ENCODE results near the gene CDC37. TPM values are rescaled to one million over a fixed set of nuclear protein-coding genes. Genes with fewer than 3 reads are reported as not detected.
A peak's percentile ranks its signal among the peaks of the same experiment; 100 is the strongest.

CDC37 gene
- total RNA-seq, 2 donors from 2014 or later, result 130 to 131 TPM

DNA sequence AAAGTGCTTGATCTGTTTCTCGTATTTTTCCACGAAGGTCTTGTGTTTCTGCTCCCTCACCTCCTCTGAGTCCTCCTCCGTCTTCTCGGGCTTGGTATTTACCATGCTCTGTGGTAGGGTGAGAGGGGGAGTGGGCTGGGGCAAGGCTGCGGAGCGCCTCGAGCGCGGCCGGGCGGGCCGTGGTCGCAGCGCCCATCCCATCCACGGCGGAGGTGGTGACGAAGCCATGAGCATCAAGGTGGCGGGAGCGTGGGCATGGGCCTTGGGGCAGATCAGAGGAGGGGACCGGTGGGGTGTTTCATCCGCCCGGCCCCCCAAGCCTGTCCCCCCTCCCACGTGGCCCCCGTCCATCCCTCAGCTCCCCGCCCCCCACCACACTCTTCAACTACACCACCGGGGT is 7.9 kb downstream of the CDC37 start:
- H3K4me3 ChIP-seq, result no peak overlapping the region
- no peak for DNase-seq (ENCODE audit: low spot score)
- no peaks in the 10 kb centered on the region for H3K27me3 ChIP-seq
- H3K4me1 ChIP-seq, result peaks cover 0 to 28% of the 10 kb centered on the region in 2 donors
- H3K9me3 ChIP-seq, result no peaks in the 10 kb centered on the region
- TF ChIP-seq, protein P1, sequence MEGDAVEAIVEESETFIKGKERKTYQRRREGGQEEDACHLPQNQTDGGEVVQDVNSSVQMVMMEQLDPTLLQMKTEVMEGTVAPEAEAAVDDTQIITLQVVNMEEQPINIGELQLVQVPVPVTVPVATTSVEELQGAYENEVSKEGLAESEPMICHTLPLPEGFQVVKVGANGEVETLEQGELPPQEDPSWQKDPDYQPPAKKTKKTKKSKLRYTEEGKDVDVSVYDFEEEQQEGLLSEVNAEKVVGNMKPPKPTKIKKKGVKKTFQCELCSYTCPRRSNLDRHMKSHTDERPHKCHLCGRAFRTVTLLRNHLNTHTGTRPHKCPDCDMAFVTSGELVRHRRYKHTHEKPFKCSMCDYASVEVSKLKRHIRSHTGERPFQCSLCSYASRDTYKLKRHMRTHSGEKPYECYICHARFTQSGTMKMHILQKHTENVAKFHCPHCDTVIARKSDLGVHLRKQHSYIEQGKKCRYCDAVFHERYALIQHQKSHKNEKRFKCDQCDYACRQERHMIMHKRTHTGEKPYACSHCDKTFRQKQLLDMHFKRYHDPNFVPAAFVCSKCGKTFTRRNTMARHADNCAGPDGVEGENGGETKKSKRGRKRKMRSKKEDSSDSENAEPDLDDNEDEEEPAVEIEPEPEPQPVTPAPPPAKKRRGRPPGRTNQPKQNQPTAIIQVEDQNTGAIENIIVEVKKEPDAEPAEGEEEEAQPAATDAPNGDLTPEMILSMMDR (IDR thresholded peaks at IDR 0.05), result no peak
- peaks cover 52% of the 10 kb centered on the region for H3K36me3 ChIP-seq
- H3K27ac ChIP-seq, result no peak overlapping the region

DNA sequence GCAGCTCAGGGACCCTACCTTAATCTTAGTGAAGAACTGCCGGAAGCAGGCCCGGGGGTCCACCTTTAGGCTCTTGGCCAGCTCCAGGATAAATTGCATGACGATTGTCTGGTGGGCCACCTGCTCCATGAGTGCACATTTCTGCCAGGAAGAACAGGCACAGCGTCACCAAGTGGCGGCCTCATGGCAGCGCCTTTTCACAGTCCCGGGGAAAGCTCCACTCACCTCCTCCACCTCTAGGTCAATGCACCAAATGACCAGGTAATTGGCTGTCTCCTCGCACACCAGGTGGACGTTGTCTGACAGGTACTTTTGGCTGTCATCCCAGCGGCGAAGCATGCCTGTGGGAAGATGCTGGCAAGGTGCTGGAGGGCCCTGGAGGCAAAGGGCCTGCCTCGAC is 8.3 kb downstream of the CDC37 start:
- Histone ChIP-seq H3K4me1 (peaks cover 0 to 23% of the 10 kb centered on the region in 2 donors), H3K4me3 (no peak overlapping the region), H3K9me3 (no peaks in the 10 kb centered on the region), H3K27ac (no peak overlapping the region), H3K36me3 (peaks cover 52% of the 10 kb centered on the region), H3K27me3 (no peaks in the 10 kb centered on the region)
- DNase-seq (ENCODE audit: low spot score), result no peak
- TF ChIP-seq, protein P1 (IDR thresholded peaks at IDR 0.05), result no peak

DNA sequence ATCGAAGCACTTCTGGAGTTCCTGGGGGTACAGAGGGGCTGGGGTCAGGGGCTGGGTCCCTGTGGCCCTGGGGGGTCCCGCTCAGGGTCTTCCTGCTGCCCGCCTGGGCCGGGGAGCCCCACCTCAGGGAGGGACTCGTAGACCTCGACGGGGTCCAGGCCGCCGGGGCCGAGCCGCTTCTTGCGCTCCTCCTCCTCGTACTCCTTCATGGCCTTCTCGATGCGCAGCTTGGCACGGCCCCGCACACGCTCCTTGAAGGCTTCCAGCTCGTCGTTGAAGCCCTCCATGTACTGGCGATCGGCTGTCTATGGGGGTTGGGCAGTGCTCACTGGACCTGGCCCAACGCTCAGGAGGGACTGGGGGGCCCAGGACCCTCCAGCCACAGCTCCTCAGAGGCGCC is 10.2 kb downstream of the CDC37 start:
- Histone ChIP-seq H3K27me3 (no peaks in the 10 kb centered on the region), H3K9me3 (no peaks in the 10 kb centered on the region), H3K27ac (no peak overlapping the region), H3K4me1 (peaks cover 0 to 15% of the 10 kb centered on the region in 2 donors), H3K4me3 (no peak overlapping the region), H3K36me3 (peaks cover 52% of the 10 kb centered on the region)
- TF ChIP-seq, protein P1 (IDR thresholded peaks at IDR 0.05), result no peak
- no peak for DNase-seq (ENCODE audit: low spot score)

DNA sequence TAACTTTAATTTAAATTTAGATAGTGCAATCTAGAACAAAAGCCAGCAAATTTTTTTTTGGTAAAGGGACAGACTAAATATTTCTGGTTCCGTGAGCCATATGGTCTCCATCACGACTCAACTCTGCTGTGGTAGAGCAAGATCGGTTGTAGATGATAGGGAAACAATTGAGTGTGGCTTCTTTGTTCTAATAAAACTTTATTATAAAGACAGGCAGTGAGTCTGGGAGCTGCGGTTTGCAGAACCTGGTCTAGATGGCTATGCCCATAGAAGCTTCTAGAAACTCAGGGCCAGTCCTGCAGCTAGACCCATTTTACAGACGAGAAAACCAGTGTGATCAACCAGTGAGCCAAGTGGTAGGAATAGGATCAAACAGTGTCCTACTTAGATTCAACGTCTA is 11.2 kb downstream of the CDC37 start:
- Histone ChIP-seq H3K27me3 (no peaks in the 10 kb centered on the region), H3K36me3 (peaks cover 52% of the 10 kb centered on the region), H3K4me3 (no peak overlapping the region), H3K27ac (no peak overlapping the region), H3K4me1 (peaks cover 0 to 10% of the 10 kb centered on the region in 2 donors), H3K9me3 (no peaks in the 10 kb centered on the region)
- no peak for DNase-seq (ENCODE audit: low spot score)
- TF ChIP-seq, protein P1 (IDR thresholded peaks at IDR 0.05), result no peak

DNA sequence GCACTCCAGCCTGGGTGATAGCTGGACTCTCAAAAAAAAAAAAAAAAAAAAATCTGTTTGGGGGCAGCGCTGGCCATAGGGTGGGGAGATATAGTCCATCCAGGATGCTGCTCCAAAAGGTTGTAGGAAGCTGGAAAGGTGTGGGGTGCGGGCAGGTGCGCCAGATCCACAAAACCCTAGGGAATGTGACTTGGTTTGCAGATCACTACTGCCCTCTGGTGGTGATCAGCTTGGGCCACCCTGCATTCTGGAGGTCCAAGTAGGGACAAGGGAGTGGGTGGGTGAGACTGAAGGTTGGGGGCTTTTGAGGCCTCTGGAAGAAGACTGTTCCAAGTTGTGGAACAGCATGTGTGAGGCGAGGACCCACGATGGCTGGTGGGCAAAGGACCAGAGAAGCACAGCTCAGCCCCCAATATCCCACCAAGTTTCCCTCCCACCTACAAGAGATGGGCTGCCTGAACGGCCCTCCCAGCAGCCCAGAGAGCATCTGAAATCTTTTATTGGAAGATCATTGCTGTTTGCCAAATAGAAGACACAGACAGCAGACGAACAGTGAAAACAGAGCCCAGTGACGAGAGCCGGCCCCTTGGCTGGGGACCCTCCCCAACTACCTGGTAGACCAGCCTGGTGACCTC is 12.6 kb downstream of the CDC37 start:
- peak; percentile 75 for DNase-seq (ENCODE audit: low spot score)
- Histone ChIP-seq H3K9me3 (no peaks in the 10 kb centered on the region), H3K27me3 (no peaks in the 10 kb centered on the region), H3K27ac (no peak overlapping the region), H3K36me3 (peaks cover 50% of the 10 kb centered on the region), H3K4me1 (peaks cover 0 to 10% of the 10 kb centered on the region in 2 donors), H3K4me3 (no peak overlapping the region)
- TF ChIP-seq, protein P1 (IDR thresholded peaks at IDR 0.05), result peak; percentile 83 to 85

DNA sequence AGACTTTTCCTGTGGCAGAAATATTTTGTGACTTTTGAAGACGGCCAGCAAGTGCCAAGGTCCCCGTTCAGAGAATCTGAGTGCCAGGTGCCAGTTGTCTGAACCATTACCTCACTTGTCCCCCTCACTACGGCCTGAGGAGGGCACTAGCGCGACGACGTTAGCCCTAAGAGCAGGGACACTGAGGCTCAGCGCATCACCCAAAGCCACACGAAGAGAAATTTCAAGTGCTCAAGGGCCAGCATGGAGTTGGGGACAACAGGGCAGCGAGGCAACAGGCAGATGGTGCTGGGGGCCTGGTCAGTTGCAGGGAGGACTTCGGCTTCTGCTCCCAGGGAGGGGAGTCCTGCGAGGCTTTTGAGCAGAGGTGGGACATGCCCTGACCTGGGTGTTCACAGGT is 13.5 kb downstream of the CDC37 start:
- Histone ChIP-seq H3K4me3 (no peak overlapping the region), H3K36me3 (peaks cover 41% of the 10 kb centered on the region), H3K4me1 (peaks cover 0 to 10% of the 10 kb centered on the region in 2 donors), H3K27ac (no peak overlapping the region), H3K9me3 (no peaks in the 10 kb centered on the region), H3K27me3 (no peaks in the 10 kb centered on the region)
- no peak for DNase-seq (ENCODE audit: low spot score)
- TF ChIP-seq, protein P1 (IDR thresholded peaks at IDR 0.05), result no peak

Data from right atrium auricular region (tissue), 2 donors.